GM21737 (cell line): Measurements from ENCODE around the gene TMEM219.
"Not testable (repeated sequence)": the region's sequence is repeated elsewhere in the genome, so short reads cannot be mapped to it uniquely, and the experiment has no call there.

Source experiments
- ATAC-seq: cut with Tn5 transposase; IDR thresholded peaks from one replicate; pipeline ENCODE4 v1.9.1; 2021; ENCODE audit warnings: mild to moderate bottlenecking, moderate library complexity; ENCODE audit not compliant: unreplicated experiment

Gene TMEM219

GRCh38 chr16:29950806-29951461 lies 10.9 kb upstream of the TMEM219 start:
- no peak for ATAC-seq

- no peak for ATAC-seq
These were observed 10.1 kb upstream of the TMEM219 start for GRCh38 chr16:29951625-29952365.

DNA sequence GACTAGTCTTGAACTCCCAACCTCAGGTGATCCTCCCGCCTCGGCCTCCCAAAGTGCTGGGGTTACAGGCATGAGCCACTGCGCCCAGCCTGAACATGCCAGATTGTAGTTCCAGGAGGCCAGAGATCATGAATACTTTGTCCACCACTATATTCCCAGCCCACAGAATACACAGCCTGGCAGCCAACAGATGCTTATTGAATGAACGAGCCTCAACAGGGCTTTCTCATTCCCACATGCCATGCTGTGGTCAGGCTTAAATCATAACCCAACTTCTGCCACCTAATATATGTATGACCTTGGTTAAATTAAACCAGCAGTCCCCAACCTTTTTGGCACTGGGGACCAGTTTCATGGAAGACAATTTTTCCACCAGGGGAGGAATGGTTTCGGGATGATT lies 3.1 kb upstream of the TMEM219 start:
- no peak for ATAC-seq

DNA sequence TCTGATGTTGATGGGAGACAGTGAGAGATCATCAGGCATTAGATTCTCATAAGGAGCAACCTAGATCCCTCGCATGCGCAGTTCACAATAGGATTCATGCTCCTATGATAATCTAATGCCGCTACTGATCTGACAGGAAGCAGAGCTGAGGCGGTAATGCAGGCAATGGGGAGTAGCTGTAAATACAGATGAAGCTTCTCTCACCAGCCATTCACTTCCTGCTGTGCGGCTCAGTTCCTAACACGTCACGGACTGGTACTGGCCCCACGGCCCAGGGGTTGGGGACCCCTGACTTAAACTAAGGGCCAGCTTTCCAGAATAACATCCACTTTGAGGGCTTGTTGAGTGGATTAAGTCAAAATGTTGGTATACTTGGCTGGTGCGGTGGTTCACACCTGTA lies 2.6 kb upstream of the TMEM219 start:
- no peak for ATAC-seq

GRCh38 chr16:29959821-29960220 lies 2.1 kb upstream of the TMEM219 start:
- not testable (repeated sequence) for ATAC-seq

DNA sequence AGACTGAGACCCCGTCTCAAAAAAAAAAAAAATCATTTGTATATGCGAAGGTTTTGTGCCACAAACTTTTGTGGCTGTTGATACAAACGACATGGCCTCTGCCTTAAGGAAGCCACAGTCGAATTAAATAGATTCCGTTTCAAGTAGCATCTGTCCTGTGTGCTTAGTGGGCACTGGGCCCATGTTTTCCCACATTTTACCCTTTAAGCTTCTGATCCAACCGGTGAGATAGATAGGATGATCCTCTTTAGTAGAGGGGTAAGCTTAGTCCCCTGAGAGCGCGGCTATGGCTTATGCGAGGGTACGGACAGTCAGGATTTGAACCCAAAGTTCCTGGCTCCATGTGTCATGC lies 776 bp upstream of the TMEM219 start:
- no peak for ATAC-seq

DNA sequence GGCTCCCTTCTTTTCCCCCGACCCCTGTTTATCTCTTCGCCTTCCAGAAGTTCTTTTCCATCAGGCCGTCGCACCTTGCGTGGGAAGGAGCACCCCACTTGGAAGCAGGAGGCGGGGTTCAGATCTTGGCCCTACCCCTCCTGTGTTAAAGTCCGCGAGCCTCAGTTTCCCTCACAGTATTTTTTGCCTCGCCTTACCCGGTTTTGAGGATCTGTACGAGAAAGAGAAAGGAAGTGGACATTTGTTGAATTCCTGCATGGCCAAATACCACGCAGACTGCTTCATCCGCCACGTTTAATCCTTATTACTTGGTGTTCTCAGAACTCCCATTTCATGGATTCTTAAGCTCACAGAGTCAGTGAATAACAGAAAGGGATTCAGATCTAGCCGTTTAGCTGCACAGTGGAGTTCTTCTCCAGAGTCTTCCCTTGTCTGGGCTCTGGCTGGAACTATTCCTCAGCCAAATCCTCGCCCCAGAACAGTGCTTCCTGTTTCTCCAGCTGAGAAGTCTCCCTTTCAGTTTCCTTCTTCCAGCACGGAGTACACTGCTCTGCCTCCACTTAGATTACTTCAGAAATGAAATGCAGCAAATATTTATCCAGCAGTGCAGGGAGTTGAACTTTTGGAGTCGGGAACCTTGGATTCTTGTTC lies 590 bp downstream of the TMEM219 start:
- no peak for ATAC-seq

DNA sequence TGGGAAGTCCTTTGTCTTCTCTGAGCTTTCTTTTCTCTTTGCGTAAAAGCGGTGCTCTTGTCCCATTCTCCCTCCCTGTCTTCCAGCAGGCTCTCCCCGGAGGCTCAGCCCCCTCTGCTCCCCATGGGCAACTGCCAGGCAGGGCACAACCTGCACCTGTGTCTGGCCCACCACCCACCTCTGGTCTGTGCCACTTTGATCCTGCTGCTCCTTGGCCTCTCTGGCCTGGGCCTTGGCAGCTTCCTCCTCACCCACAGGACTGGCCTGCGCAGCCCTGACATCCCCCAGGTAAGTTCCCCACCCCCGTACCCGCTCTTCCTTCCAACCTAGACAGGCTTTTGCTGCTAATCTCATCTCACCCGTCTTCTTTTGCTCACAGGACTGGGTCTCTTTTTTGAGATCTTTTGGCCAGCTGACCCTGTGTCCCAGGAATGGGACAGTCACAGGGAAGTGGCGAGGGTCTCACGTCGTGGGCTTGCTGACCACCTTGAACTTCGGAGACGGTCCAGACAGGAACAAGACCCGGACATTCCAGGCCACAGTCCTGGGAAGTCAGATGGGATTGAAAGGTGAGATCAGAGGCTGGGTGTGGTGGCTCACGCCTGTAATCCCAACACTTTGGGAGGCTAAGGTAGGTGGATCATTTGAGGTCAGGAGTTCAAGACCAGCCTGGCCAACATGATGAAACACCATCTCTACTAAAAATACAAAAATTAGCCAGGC lies 1.3 kb downstream of the TMEM219 start:
- no peak for ATAC-seq

DNA sequence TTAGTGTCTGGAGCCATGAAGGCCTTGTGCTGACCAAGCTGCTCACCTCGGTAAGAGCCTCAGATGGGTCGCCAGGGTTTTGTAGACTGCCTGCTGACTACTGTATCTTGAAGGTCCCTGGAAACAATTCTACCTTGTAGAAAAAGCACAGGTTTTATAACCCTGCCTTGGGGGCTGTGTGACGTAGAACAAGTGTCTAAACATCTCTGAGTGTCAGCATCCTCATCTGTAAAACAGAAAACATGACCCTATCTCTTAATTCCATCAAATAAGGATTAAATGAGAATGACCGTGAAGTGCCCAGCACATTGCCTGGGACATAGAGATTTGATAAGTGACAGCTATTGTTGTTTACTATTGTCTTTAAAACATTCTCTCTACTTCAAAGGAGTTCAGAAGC lies 6.3 kb downstream of the TMEM219 start:
- no peak for ATAC-seq

DNA sequence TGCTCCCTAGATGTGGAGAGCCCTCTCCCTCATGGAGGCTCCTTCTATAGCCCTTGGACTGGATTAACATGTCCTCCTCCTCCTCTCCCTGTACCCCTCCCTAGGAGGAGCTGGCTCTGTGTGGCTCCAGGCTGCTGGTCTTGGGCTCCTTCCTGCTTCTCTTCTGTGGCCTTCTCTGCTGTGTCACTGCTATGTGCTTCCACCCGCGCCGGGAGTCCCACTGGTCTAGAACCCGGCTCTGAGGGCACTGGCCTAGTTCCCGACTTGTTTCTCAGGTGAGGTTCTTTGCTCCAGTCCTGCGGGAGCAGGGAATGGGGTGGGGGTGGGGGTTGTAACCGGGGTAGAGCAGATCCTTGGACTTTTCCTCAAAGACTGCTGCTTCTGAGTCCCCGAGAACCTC lies 9.4 kb downstream of the TMEM219 start:
- ATAC-seq = no peak

DNA sequence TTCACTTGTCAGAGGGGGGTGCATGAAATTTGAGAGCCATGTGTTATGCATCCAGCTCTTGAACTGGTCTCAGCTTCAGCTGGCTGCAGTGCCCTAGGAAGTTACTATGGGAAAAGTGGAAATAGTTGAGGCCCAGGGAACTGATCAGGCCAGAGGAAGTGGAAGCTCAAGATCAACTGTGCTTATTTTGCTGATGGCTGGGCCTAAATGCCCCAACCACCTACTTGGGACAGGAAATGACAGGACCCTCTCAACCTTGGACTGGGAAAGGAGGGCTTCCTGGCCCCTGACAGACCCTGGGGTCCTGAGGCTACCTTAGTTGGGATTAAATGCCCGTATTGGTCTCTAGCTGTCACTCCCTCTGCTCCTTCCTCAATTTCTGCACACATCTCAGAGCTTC lies 10.6 kb downstream of the TMEM219 start:
- no peak for ATAC-seq

- no peak for ATAC-seq
These were observed 11.1 kb downstream of the TMEM219 start for GRCh38 chr16:29972992-29973383.

DNA sequence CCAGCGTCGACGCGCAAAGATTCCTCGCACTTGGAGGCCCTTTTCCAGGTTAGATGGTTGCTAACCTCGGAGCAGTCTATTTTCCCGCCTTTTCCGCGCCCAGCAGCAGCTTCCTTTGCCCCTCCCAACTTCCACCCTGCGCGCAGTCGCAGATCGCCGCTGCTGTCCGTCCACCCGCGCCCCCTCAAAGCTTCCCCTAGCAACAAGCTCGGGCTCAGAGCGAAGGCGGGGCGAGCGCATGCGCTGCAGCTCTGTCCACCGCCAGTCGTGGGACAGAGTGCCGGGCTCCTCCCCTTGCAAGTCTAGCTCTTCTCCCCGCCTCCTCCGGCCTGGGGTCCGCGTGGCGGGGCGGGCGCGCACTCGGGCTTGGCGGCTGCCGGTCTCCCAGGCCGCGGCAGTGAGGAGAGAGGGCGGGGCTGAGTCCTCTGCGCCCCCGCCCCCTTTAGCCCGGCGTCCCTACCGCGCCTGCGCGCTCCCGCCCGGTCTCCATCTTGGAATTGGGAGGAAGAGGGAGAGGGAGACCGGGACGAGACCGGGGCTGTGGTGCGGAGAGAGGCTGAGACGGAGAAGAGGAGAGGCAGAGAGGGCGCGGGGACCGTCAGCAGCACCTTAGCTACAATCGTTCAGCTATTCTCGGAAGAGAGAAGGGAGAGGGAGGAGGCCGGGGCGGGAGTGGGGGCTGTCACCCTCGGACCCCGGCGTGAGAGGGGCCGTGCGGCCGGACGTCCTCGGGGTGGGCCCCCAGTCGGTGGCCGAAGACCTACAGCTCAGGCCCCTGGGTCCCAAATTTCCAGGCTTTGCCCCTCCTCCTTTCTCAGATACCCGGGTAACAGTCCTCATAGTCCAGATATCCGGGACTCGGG lies 11.7 kb downstream of the TMEM219 start, which contains the start of gene TAOK2:
Gene TAOK2, plus strand, starts transcription at position 485 of the 863 bp plus-strand sequence. CDS start 3,905 bp downstream, outside the sequence.
- ATAC-seq = peak; percentile 94

DNA sequence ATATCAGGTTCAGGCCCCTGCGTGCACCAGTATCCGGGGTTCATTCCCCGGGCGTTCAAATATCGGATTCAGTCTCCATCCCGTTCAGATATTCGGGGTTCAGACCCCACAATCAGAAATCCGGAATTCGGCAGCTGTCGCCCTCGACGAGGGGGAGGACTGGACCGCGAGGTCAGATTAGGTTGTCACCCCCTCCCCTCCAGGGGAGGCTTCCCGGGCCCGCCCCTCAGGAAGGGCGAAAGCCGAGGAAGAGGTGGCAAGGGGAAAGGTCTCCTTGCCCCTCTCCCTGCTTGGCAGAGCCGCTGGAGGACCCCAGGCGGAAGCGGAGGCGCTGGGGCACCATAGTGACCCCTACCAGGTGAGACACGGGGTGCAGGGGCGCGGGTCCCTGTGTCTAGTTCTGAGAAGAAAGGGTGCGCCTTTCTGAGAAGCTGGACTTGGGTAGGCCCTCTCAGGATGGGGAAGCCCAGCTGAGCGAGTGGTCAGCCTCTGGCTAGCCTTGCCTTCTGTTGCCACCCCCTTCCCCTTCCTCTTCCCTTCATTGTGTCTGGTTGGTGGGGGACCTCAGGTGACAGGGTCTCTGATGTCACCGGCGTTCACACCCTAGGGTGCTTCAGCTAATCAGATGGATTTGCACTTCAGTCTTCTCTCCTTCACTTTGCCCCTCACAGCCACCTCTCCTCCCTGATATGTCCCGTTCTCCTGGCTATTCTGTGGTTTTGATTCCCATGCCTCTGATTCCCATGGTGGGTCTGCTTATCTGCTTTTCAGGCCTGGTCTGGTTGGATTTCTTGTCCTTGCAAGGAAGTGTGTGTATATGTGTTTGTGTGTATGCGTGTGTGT lies 12.6 kb downstream of the TMEM219 start:
- ATAC-seq = no peak

DNA sequence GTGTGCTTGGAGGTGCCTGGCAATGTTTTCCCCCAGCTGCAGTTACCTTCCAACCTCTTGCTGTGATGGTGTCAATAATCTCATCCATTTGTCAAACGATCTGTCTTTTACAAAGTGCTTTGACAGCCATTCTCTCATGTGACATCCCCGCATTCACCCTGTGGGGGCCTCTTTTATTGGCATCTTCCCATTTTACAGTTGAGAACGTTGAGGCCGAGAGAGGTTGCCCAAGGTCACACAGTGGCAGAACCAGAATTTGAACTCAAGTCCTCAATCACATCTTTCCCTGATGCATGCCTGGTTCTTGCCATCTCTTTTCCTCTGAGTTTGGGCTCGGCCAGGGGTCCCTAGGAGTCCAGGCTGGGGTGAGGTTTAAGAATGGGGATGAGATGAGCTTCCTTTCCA lies 13.3 kb downstream of the TMEM219 start:
- no peak for ATAC-seq

- no peak for ATAC-seq
These were observed 14.1 kb downstream of the TMEM219 start for GRCh38 chr16:29975811-29976511.

- ATAC-seq = no peak
These were observed 15.4 kb downstream of the TMEM219 start for GRCh38 chr16:29977063-29977825.

DNA sequence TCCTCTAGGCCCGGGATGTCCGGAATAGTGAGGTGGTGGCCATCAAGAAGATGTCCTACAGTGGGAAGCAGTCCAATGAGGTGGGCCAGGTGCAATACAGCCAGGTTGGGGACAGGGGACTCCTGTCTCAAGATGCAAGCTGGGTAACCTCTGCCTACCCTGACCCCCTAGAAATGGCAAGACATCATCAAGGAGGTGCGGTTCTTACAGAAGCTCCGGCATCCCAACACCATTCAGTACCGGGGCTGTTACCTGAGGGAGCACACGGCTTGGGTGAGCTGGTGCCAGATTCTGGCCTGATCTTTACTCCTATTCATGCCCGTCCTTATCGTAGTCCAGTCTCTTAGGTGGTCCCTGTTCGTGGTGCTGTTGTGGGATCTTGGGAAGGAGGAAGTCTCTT lies 16.2 kb downstream of the TMEM219 start:
- no peak for ATAC-seq
